Kidney epithelial cell (primary cell): ENCODE data around the gene LIMK1. TPM values are rescaled to one million over a fixed set of nuclear protein-coding genes. Genes with fewer than 3 reads are reported as not detected.
A peak's percentile ranks its signal among the peaks of the same experiment; 100 is the strongest.

Source experiments
- DNase-seq: peaks from one replicate; pipeline ENCODE4 v3.0.0-alpha.2; 2010; ENCODE audit warnings: low read depth
- H3K27me3 ChIP-seq: 2 replicates; pipeline ENCODE4 v1.6.0; 2011; ENCODE audit warnings: low read length; ENCODE audit not compliant: control insufficient read depth, insufficient read depth
- H3K36me3 ChIP-seq: 2 replicates; pipeline ENCODE4 v1.5.1; 2011; ENCODE audit warnings: low read length; ENCODE audit not compliant: control insufficient read depth, insufficient read depth
- H3K4me3 ChIP-seq: 2 replicates; pipeline ENCODE4 v1.5.1; 2011; ENCODE audit warnings: low read depth, mild to moderate bottlenecking, control low read depth, low read length
- CTCF ChIP-seq: IDR thresholded peaks from 2 replicates; pipeline ENCODE4 v1.5.1; 2011; ENCODE audit warnings: mild to moderate bottlenecking, moderate library complexity, low read length, control low read depth, inconsistent platforms; ENCODE audit not compliant: insufficient read depth, poor library complexity, severe bottlenecking
- total RNA-seq: library from RNA; depleted of rRNA; stranded (reverse); fragments of >200 nt; gene quantifications from 2 replicates; pipeline ENCODE4 v1.2.3, GENCODE V29; 2015

Gene LIMK1
- total RNA-seq, 1 donor from 2014 or later: 61.1 TPM

GRCh38 chr7:74149071-74149470, 65.5 kb downstream of the LIMK1 start:
- H3K27me3 ChIP-seq: no peaks in the 10 kb centered on the region
- no peaks in the 10 kb centered on the region for H3K36me3 ChIP-seq
- DNase-seq: no peak
- no peak overlapping the region for H3K4me3 ChIP-seq
- TF ChIP-seq CTCF: no peak

- Histone ChIP-seq H3K4me3 (no peak overlapping the region), H3K27me3 (no peaks in the 10 kb centered on the region), H3K36me3 (no peaks in the 10 kb centered on the region)
- no peak for DNase-seq
- no peak for TF ChIP-seq CTCF
Observed at GRCh38 chr7:74149603-74150002, 66.0 kb downstream of the LIMK1 start.

GRCh38 chr7:74153736-74154135, 70.1 kb downstream of the LIMK1 start:
- H3K36me3 ChIP-seq: no peaks in the 10 kb centered on the region
- no peaks in the 10 kb centered on the region for H3K27me3 ChIP-seq
- no peak for DNase-seq
- no peak for TF ChIP-seq CTCF
- H3K4me3 ChIP-seq: no peak overlapping the region

- H3K36me3 ChIP-seq: no peaks in the 10 kb centered on the region
- no peak for DNase-seq
- TF ChIP-seq CTCF: no peak
Observed at GRCh38 chr7:74155810-74156395, 72.3 kb downstream of the LIMK1 start.

GRCh38 chr7:74157605-74158004, 74.0 kb downstream of the LIMK1 start:
- Histone ChIP-seq H3K27me3 (no peaks in the 10 kb centered on the region), H3K36me3 (no peaks in the 10 kb centered on the region), H3K4me3 (no peak overlapping the region)
- no peak for DNase-seq
- no peak for TF ChIP-seq CTCF

More at GRCh38 chr7:74155810-74156395, 72.3 kb downstream of the LIMK1 start:
- no peak overlapping the region for H3K4me3 ChIP-seq
- H3K27me3 ChIP-seq: no peaks in the 10 kb centered on the region

- peak; percentile 40 for TF ChIP-seq CTCF
- H3K36me3 ChIP-seq: no peaks in the 10 kb centered on the region
- no peaks in the 10 kb centered on the region for H3K27me3 ChIP-seq
- no peak for DNase-seq
- no peak overlapping the region for H3K4me3 ChIP-seq
Observed at GRCh38 chr7:74164985-74165456, 81.4 kb downstream of the LIMK1 start.
